HG02759 (cell line): ENCODE results near the gene RNPEPL1.
"Not testable (repeated sequence)": the region's sequence is repeated elsewhere in the genome, so short reads cannot be mapped to it uniquely, and the experiment has no call there.

Experiments
- ATAC-seq: cut with Tn5 transposase; IDR thresholded peaks from one replicate; pipeline ENCODE4 v1.9.1; 2021; ENCODE audit warnings: mild to moderate bottlenecking, moderate library complexity; ENCODE audit not compliant: unreplicated experiment

The RNPEPL1 gene

DNA sequence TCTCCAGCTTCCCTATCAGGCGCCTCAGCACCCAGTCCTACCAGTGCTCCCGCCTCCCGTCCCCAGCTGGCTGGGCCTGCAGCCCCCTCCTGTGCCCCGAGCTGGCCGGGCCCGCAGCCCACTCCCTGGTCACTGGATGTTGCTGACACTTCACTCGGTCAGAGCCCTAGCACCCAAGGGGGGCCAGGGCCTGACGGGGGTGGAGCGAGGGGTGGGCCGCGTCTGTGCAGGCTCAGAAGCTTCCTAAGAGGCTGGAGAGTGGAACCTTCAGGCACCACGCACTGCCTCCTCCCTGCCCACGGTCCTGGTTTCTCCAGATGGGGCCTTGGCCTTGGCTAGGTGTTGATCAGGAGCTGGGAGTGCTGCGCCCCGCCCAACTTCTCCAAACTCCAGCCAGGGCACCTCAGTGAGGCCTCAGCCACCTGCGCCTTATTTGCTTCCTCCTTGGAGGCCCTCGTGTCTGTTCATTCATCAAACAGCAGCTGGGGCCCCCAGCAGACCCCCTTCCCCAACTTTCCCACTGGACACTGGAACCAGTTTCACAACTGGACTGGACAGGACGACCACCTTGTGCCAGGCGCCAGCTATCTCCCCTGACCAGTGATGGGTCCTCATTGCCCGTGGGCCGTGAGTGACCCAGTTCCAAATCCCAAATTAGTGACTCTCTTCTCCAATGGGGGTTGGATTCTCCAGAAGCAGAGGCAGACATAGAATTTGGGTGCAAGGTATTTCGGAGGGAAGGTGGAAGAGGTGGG is 35.0 kb downstream of the RNPEPL1 start:
- ATAC-seq: no peak

DNA sequence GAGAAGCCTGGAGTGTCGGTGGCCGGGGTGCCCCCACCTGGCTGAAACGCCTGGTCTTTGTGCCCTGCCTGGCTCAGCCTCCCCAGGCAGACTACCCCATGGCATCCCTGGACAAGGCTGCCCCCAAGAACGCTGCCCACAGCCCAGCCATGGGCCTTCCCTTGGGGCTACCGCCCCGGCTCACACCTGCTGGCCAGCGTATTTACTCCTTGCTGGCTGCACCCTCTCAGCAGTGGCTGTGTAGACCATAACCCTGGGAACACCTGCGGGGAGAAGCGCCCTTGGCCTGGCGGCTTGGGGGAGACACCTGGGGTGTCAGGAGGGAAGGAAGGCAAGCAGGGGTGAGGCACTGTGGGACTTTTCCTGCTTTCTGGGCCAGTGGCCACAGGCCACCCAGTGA is 35.6 kb downstream of the RNPEPL1 start:
- no peak for ATAC-seq

DNA sequence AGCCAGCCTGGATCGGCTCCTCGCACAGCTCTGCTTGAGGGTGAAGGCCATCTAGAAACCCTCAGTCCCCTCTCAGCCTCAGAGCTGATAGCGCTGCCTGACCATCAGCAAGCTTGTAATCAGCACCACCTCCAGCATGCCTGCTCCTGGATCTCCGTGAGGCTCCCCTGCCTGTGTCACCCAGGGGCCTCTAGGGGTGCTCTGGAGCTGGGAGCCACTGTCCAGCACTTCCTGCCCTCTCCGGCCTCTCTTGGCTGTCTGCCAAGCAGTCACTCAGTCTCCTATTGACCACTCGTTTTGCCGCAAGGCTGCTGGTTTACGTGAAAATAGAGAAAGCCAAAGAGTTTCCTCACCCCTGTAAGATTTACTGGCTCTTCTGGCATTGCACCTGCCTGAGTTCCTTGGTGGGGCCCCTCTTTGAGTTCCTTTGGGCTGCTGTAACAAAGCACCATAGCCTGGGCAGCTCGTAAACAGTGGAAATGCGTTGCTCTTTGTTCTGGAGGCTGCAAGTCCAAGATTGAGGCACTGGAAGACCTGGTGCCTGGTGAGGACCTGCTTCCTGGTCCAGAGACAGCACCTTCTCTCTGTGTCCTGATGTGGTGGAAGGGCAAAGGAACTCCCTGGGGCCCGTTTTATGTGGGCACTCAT is 36.1 kb downstream of the RNPEPL1 start:
- ATAC-seq: no peak

DNA sequence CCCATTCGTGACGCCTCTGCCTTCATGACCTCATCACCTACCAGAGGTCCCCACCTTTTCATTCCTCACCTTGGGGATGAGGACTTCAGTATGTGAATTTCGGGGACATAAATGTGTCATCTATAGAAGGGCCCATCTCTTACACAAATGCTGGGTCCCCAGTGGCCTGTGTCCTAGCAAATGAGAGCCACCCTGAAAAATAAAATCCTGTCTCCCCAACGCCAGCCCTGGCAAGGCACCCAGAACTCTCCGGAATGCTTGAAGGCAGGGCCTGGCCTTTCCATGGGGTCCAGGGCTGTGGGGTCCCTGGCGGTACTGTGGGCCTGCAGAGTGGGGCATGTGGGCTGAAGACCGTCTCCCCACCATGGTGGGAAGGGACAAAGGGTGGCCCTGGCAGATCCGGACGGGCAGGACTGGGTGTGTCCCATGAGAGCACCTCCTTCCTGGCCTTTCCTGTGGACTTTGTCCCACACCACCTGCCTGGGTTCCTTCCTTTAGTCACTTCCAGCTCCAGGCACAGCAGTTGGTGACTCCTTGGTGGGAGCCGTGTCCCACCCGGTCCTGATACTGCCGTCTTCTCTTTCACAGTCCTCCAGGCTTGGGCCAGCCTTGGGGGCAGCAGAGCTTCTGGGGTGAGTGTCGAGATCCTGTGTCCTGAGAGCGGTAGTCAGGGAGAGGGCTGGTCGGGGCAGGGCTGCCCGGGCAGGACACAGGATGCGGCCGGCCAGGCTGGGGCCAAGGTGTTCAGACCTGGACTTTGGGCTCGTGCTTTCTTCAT is 36.8 kb downstream of the RNPEPL1 start:
- no peak for ATAC-seq

DNA sequence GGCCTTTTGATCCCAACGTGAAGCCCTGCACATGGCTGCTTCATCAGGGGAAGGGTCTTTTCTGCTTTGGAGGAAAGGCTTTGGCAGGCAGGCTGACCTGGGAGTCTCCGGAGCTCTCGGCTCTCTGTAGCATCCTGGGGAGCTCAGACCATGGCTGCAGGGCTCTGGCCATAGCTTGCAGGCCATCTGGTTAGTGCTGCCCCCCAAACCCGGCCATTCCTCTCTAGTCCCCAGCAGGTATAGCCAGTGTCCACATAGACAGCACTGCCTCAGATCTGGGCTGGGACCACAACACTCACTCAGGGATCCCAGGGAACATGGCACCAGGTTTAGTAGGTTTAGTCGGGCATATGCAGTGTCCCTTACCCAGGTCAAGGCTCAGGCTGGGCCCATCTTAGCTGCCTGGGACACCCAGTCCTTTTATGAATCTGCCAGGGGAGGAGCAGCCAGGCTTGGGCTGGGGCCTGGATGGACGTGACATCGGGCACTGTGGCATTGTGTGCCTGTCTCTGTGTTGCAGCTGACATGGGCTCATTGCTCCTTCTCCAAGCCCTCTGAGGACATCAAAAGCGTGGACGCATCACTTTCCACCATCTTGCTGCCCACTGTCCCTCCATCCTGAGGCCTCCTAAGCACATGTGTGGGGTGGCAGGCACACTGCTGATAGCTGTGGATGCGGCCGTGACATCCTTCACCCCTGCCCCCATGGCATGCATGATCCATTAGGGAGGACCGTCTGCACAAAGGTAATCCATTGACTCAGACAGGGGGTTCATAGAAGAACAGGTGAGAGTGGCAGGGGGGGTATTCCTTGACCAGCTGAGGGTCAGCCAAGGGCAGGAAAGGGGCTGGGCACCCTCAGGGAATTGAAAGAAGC is 37.8 kb downstream of the RNPEPL1 start:
- ATAC-seq: no peak

DNA sequence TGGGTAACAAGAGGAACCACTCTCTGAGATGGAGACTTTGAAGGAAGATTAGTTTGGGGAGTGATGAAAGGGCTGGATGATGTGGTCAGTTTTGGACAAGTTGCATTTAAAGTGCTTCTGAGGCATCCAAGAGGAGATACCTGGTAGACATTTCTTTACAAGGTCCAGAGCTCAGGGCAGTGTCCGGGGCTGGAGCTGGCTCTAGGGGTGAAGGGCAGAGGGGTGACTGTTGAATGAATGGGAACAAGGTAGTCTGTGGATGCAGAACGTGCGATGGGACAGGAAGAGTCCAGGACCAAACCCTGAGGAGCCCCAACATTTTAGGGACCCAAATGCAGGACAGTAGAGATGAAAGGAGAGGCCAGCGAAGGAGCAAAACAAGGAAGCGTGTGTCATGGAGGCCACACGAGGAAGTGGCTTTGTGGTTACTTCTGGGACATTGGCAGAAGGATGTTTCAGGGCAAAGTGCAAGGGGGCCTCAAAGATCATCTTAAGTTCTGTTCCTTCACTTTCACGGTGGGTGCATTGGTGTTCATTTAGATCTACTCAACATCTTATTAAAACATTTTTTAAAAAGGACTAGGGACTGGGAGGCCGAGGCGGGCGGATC is 43.4 kb downstream of the RNPEPL1 start:
- no peak for ATAC-seq

DNA sequence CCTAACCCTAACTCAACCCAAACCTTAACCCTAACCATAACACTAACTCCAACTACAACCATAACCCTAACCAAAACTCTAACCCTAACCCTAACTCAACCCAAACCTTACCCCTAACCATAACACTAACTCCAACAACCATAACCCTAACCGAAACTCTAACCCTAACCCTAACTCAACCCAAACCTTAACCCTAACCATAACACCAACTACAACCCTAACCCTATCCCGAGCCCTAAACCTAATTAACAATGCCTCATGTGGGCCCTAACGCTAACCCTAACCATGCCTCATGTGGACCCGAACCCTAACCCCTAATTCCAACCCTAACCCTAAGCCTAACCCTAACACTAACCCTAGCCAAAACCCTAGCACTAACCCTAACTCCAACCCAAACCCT is 45.5 kb downstream of the RNPEPL1 start:
- no peak for ATAC-seq

DNA sequence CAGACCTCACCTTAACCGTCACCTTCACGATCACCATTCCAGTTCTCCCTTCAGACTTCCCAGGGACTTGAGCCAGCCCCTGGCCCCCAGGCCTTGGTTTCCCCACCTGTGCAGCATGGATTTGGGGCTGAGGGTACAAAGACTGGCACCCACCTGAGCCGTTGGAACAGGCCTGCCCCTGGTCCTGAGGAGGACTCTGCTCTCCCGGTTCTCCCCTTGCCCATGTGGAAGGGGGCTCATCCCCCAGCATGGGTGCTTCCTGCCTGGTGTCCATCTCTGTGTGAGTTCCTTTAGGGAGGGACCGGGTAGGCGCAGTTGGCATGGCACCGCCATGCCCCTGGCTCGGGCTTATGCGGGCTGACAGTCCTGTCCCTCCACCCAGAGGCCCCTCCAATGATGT is 46.1 kb downstream of the RNPEPL1 start:
- ATAC-seq: no peak

DNA sequence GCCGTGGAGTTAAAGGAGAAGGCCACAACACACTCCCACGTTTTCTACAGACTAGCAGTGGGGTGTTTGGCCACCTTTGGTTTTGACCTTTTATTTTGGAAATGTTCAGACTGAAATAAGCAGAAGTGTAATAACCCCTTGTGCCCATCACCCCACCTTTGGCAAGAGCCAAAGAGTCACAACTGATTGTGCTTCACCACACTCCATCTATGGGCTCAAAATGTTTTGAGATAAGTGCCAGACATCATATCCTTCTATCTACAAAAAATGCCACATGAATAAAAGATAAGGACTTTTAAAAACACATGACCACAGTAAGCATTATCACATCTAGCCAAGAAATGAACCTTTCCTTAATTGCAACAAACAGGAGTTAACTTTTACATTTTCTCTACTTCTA is 47.1 kb downstream of the RNPEPL1 start:
- ATAC-seq: no peak

DNA sequence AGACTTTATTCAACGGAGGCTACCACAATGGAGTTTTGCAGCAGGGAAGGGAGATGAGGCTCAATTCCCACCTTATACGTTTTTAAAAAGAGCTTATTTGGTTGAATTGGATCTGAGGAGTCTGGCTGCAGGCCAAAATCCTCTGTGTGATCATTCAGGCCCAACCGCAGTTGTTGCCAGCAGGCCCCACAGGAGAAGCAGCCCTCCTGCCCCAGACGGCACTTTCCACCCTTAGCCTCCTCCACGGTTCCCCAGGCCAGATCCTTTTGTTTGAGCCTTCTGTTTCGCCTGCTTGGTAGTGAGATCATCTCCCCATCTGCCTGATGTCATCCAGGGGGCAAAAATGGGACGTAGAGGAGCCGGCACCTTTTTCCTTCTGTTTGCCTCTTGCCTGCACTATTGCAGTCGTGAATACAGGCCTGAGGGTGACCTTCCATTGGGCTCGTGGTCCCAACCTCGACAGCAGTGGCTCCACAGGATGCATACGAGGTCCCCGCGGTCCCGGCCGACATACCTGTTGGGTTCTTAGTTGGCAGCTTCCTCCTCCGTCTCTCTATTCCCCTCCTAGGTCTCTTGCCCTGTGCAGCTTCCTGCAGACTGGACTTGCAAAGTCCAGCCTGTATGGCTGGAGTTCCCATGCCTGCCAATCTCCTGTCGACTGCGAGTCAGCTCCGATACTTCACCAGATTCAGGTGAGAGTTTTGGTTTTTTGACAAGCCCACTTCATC is 47.7 kb downstream of the RNPEPL1 start:
- no peak for ATAC-seq

DNA sequence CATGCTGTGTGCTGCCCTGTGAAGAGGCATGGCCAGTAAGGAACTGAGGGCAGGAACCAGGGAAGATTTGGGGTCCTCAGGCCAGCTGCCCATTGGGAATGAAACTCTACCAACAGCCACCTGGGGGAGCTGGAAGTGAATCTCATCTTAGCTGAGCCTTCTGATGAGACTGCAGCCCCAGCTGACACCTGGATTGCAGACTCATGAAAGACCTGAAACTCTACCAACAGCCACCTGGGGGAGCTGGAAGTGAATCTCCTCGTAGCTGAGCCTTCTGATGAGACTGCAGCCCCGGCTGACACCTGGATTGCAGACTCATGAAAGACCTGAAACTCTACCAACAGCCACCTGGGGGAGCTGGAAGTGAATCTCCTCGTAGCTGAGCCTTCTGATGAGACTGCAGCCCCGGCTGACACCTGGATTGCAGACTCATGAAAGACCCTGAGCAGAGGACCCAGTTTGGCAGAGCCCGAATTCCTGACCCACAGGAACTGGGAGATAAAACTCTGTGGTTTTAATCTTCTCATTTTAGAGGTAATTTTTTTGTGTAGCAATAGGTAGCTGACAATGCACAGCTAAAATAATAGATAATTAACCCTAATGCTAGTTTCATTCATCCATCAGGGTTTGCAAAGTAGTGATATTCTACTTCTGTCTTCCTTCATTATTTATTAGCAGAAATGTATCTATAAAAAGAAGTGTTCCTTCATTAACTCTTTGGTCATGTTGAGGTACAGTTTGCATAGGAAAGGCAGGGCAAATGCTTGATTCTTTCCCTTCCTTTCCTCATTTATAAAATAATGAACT is 48.8 kb downstream of the RNPEPL1 start:
- ATAC-seq: not testable (repeated sequence)

DNA sequence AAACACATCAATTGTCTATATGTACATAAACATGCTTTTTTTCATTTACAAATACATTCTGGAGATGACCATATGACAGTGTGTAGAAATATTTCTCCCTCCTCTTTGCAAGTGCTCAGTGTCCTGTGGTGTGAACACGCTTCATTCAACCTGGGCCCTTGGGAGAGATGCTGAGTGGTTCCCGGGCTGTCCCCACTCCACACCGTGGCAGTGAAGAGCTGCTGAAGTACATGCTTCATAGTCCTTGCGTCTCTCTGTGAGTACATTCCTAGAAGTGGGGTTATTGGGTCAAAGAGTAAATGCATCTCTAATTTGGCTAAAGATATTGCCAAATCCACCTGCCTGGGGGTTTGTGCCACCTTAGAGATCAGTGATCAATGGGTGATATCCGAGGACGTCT is 50.5 kb downstream of the RNPEPL1 start:
- no peak for ATAC-seq

DNA sequence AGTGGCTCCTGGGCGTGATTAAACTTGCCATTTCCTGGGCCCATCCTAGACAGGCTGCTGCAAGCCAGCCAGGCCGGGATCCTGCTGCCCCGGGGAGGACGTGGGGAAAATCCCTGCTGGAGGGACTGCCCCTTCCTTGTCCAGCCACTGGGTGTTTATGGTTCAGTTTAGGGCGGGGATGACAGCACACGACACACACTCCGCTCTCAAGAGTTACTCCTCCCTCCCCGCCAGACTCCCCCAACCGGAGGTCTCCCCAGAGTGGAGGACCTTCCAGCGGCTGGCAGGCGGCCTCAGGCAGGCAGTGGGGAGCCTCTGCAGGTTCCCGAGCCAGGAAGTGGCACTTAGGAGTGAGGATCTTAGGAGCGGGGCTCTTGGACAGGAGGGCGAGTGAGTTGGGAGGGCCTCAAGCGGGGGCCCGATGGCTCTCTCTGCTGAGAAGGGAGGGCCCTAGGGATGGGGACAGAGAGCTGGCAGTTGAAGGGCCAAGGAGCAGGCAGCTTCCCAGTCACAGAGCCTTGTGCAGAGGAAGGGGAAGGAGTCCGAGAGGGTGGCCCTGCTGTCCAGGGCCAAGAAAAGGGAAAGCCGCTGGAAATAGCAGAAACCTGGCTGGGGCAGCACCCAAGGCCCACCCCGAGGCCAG is 51.3 kb downstream of the RNPEPL1 start:
- no peak for ATAC-seq

DNA sequence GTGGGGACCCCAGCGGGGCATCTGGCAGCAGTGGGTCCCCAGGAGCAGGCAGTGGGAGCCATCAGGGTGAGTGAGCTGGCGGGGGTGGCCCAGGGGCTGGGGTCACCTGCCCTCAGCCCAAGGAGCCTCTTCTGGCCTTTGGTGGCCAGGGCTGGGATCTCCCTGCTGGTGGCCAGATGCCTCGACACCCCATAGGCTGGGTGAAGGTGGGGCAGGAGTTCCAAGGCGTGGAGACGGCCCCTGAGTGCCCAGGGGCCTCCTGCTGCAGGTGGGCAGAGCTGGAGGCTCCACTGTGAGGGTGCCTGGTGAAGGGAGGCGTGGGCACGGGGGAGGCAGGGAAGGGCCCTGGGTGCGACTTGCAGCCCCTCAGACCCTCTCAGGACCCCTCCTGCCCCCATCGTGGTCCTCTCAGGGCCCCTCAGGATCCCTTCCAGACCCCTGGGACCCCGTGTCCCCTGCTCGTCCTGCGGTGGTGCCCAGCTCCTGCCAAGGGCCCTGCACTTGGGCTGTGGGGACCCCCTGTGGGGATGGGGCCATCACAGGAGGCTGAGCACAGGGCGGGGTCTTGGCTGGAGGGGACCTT is 52.0 kb downstream of the RNPEPL1 start:
- no peak for ATAC-seq

DNA sequence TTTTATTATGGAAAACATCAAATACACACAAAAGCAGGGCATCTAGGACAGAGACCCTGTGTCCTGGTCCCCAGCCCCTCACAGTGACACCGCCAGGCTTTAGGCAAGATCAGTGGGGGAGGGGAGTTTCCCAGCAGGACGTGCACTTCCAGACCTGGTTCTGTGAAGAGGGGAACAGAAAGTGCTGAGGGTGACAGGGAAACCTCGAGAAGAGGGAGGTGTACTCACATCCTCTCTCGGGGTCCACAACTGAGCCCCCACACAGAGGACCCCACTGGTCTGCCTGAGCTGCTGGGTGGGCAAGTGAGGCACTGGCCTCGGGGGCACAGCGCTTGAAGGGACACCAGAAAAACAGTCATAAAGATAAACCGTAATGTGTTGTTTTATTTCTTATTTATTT is 52.6 kb downstream of the RNPEPL1 start:
- no peak for ATAC-seq

DNA sequence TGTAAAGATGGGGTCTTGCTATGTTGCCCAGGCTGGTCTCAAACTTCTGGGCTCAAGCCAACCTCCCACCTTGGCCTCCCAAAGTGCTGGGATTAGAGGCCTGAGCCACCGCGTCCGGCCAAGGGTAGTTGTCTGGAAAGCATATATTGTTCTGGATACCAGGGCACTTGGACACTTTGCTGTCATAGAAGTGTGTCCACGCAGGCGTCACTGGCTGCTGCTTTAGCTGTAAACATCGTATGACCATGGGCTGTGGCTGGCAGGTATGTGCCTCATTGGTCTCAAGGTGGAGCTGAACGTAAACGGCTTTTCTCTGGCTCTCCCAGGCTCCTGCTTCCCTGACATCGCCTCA is 53.8 kb downstream of the RNPEPL1 start:
- no peak for ATAC-seq

DNA sequence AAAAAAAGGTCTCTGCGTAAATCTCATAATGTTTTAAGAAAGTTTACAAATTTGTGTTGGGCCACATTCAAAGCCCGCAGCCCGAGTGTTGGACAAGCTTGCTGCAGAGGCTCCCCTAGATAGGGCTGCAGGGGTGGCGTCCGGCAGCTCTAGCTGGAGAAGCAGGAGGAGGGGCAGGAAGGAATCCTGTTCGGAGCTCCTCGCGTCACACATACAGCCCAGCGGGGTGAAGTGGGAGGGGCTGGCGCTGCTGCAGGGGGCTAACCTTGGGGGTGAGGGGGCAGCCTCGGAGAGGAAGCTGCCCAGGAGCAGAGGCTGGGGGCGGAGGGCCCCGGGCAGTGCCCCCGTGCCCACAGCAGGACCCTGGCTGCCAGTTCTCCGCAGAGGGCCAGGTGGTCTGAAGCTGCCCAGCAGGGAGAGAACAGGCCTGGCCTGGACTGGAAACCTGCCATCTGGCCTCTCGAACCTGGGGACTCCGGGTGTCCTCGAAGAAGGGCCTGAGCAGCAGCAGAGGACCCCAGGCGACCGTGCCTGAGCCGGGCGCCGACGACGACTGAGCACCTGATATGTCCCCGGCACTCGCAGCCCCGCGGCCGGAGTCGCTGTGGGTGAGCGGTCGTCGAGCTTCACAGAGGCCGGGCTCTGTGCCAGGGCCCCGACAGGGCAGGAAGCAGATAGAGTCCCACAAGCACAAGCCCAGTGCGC is 54.4 kb downstream of the RNPEPL1 start:
- ATAC-seq: no peak

DNA sequence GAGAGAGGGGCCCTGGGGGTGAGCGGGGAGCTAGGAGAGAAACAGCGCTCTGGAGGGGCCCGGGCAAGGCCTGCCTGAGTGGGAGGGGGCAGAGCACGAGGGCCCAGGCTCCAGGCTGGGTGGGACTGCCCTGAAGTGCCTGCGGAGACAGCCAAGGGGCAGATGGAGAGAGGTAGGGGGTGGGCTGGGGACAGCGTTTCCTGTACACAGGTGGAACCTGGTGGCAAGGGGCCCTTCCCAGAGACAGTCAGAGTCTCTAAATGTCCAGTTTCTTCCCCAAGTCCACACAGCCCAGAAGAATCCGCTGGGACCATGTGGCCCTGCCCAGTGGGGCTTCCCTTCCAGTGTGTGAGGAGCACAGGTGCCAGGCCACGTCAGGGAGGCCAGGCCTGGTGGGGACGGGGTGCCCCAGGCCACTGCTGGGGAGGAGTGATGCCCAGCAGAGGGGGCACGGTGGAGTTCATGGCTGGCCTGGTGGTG is 55.3 kb downstream of the RNPEPL1 start:
- ATAC-seq: no peak
